Amniotic stem cell (primary cell): Measurements from ENCODE around the gene LRMDA.

ENCODE experiments used
- DNase-seq: peaks from one replicate; lab custom pipeline; 2025; lab: John Stamatoyannopoulos, UW

The LRMDA gene

DNA sequence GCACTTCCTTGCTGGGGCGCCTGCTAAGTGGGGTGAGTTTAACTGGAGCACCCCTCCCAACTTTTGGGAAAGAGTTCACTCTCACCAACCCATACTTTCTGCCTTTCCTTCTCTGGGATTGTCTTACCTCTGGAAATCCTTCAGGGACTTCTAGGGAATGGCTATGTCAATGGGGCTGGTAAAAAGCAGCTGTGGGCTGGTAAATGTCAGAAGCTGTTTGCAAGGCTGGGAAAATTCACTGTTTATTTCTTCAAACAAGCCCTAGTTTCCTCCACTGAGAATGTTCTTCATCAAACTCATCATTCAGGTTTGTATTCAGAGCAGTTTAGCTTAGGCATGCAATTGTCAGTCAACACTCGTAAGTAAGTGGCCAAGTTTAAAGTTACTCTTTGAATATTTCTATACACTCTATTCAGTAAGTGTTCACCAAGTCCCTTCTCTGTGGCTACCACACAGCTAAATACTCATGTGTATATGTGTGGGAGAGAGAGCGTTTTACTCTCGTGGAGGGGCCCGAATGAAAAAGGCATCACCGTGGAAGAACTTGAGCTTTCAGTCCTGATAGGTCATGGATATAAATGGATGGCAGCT lies 654.8 kb downstream of the LRMDA start:
- no peak for DNase-seq

DNA sequence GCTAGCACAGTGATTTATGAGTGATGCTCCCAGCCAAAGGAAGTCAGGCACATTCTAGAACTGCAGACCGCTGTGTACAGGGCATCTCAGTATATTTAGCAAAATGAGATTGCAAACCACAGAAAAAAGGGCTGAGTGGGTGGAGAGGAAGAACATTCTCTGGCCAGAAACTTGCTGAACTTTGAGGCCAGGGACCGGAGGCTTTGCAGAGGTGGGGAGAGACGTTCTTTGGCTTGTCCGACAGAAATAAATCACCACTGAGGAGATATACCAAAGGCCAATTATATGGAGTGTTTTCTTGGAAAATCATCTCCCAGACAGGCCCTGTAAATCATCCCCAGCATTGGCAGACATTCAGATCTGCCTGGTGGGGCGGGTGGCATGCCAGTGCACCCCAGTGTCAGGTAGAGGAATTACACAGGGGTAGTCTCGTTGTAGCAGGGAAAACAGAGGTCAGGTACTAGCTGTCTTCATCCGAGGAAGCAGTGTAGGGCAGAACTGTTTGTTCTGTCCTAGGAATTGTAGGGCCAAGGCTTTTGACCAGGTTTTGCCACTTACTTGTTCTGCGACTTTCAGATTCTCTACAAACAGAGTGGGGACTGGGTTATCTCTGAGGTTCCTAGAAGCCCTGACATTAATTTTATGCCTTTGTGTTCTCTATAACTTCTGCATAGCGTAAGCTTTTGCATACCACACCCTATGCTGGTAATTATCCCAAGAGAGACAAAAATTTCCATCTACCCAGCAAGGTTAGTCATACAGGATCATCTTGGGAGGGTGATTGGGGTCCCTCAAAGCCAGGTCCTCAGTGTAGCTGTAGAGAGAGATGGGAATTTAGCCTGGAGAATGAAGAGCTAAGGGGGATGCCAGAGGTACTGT lies 655.6 kb downstream of the LRMDA start:
- DNase-seq: no peak

DNA sequence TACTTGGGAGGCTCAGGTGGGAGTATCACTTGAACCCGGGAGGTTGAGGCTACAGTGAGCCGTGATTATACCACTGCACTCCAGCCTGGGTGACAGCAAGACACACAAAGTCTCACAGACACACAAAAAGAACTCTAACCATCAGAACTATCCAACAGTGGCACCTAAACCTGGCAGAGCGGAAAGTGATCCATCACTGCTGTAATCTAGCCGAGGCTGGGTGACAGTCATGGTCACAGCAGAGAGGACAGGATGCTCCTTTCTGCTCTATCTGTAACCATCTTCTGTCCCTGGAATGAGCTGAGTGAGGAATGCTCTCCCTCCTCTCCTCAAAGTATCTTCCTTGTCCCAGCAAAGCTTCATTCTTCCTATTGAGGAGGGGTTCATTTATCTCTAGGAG lies 656.6 kb downstream of the LRMDA start:
- no peak for DNase-seq

DNA sequence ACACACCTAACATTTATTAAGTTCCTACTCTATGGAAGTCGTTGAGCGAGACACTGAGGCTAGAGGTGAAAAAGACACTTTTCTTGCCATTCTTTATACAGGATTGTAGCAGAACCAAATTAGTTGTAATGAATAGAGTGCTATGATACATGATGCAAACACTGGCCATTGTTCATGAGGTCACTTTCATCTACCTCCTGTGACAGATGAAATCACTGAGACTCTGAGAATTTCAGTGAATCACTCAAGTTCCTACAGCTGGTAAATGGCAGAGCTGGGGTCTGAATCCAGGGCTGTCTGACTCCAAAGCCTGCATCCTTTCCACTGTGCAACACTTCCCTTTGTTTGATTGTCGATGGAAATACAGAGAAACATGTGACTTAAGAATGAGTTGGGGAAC lies 657.6 kb downstream of the LRMDA start:
- DNase-seq: no peak

DNA sequence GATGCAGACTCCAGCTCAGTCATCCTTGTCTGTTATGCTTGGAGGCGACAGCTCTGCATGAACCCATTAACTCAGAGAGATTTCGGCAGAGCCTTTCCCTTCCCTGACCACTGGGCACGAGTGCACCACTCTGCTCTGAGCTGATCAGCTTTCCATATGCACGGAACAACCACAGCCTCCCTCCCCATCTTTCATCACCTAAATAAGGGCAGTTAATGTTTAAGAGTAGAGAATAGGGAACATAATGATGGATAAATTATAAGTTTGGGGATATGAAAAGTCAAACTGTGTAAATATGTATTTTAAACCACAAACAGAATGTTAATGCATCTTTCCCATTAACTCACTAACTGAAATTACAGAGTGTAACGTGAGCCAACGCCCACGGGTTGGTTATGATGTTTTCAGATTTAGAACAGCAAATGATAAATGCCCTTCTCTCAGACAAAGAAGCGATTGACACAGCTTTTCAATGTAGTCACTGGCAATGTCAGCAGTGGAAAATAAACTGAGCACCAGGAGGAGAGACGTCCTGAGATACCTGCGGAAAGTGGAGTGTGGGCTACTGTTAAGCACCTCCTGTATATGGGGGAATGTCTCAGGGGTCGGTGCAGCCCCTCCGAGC lies 658.2 kb downstream of the LRMDA start:
- DNase-seq: no peak

DNA sequence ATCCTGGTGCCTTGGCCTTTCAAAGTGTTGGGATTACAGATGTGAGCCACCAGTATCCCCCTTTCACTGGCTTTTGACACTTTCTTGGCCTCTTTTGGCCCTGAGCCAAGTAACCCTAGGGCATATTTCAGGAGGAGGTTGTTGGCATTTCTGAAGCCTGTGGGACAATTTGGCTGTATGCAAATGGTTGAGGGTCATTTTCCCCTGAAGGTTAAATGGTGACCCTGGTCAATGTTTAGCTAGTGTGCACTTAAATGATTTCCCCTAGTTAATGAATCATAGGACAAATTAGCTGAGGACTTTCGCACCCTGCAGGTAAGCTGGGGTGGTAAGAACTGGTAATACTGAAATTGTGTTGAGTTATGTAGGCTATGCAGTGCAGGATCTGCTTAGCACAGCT lies 660.5 kb downstream of the LRMDA start:
- no peak for DNase-seq

- DNase-seq: no peak
These were observed 675.2 kb downstream of the LRMDA start for GRCh38 chr10:76106611-76107010.

DNA sequence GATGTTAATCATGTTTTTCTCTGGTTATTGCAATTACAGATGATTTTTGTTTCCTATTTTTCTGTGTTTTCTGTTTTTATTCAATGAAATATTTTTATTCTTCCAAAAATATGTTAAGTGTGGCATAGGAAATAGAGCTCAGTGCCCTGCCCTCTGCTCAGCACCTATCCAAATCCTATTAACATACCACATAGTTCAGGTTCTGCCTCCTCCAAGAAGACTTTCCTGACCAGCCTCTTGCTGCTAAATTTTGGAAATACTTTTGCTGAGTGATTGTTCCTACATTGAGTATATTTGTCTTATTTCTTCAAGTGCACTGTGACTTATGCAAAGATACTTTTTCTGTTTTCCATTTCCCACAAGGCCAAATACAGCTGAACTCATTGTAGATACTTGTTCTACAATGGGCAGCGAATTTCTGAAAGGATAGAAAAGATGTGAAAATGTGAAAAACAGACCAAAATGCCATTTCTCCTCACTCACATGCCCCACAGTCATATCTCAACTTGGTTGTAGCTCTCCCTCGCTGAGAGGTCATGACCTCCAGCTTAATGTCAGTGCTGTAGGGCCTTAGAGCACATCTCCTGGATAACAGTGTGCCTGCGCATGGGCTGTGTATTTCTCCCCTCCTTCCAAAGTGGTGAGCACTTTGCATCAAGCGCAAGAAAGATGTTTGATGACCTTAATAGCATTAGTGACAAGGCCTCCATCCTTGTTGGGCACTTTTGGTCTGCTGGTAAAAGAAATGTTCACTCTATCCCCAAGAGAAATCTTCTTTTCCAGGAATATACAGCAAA lies 677.3 kb downstream of the LRMDA start:
- DNase-seq: no peak

DNA sequence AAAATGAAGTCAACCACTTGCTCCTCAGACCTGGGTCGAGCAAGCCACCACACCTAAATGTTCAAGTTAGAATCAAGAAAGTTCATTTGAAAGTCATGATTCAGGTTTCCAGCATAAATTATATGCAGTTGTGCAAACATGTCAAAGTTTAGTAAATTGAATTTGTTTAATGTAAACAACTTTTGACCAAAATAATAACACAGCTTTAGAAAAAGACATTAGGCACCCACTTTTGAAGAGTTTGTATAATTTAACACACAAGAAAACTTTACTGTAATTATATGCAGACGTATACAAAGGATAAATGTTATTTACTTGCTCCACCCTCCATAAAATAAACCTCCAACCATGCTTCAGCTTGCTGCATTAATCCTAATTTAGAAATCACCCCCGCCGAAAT lies 680.0 kb downstream of the LRMDA start:
- no peak for DNase-seq

GRCh38 chr10:76111986-76112825 lies 680.8 kb downstream of the LRMDA start:
- no peak for DNase-seq

- DNase-seq: no peak
These were observed 681.4 kb downstream of the LRMDA start for GRCh38 chr10:76112826-76113150.

DNA sequence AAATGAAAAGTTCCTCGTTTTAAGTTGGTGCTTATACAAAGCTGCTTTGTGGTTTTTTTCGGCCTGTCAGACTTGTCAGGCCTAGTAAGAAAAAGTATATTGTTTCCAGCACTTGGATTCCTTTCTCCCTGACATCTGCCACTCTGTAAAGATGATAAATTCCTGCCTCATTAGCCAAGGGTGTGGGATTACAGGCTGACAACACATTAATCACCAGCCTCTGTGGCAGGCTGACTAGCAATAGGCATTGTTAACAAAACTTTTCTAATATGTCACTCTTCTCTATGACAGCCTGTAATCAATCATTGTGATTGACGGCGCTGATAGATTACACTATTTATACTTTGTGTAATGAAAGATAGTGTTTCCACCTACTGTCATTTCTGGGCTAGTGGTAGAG lies 682.5 kb downstream of the LRMDA start:
- no peak for DNase-seq

GRCh38 chr10:76114581-76115001 lies 683.2 kb downstream of the LRMDA start:
- DNase-seq: no peak

DNA sequence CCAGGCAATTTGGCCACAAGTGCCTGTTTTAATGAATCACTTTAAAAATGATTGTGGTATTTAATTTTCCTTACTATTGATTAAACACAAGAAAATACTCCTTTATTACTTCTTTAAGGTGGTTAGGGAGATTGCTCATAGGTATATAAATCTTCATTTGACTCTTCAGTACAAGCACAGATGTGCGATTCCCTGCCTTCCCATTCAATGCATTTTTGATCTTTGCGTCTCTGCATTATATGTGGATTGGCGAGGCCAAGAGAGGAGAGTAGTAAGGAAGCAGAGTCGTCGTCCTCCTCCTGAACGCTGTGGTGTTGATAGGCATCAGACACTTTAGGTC lies 683.7 kb downstream of the LRMDA start:
- DNase-seq: no peak

- DNase-seq: no peak
These were observed 684.2 kb downstream of the LRMDA start for GRCh38 chr10:76115471-76116155.

- DNase-seq: no peak
These were observed 685.1 kb downstream of the LRMDA start for GRCh38 chr10:76116523-76116922.

GRCh38 chr10:76117949-76118348 lies 686.5 kb downstream of the LRMDA start:
- DNase-seq: no peak

DNA sequence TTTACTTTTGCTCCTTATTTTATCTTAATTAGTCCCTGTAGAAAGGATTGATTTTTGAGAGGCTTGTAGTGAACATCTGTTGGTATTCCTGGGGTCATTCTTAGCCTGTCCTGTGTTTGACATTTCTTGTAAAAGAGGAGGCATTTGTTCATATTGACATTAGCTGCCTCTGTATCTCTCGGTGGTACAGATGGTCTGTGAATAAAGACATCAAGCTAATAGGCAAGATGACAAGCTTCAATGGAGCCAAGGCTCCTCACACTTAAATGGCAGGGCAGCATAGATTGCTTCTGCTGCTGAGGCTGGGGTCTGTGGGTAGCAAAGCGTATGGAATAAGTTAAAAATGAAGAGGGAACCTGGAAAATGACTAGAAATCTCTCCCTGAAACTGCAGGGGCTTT lies 687.6 kb downstream of the LRMDA start:
- DNase-seq: no peak

DNA sequence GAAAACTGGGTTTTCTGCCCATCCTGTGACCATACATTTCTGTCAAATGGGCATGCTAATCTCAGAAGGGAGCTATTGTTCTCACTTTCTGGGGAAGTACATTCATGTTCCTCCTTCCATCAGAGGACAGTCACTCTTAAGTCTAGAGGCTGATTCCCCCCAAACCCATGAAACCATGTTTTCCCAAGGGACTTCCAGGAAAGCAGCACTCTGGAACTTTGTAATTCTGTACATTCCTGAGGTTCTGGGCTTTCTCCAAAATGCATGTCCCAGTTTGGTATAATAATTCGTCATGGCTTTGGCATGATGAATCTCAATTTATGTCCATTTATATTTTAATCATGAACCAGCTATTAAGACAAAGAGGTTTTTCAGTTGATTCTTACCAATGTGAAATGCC lies 688.1 kb downstream of the LRMDA start:
- DNase-seq: no peak

DNA sequence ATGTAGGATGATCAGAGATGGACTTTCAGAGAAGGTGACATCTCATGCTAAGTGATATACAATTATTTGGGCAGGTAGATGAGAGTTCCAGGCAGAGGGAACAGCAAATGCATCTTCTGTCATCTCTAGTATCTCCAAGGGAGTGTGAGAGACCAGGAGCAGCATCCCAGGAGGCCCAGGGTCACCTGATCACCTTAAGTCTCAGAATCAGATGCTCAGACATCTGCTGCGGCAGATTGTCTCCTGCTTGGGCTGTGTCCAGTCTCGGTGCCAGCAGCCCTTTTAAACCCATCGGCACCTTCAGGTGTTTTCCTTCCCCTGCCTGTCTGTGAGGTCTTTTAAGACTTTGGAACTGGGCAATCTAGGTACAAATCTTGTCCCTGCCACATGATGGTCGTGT lies 690.6 kb downstream of the LRMDA start:
- no peak for DNase-seq

GRCh38 chr10:76124280-76124679 lies 692.9 kb downstream of the LRMDA start:
- no peak for DNase-seq
